Measurements from ENCODE around the gene FHL3.

The FHL3 gene, protein sequence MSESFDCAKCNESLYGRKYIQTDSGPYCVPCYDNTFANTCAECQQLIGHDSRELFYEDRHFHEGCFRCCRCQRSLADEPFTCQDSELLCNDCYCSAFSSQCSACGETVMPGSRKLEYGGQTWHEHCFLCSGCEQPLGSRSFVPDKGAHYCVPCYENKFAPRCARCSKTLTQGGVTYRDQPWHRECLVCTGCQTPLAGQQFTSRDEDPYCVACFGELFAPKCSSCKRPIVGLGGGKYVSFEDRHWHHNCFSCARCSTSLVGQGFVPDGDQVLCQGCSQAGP

DNA sequence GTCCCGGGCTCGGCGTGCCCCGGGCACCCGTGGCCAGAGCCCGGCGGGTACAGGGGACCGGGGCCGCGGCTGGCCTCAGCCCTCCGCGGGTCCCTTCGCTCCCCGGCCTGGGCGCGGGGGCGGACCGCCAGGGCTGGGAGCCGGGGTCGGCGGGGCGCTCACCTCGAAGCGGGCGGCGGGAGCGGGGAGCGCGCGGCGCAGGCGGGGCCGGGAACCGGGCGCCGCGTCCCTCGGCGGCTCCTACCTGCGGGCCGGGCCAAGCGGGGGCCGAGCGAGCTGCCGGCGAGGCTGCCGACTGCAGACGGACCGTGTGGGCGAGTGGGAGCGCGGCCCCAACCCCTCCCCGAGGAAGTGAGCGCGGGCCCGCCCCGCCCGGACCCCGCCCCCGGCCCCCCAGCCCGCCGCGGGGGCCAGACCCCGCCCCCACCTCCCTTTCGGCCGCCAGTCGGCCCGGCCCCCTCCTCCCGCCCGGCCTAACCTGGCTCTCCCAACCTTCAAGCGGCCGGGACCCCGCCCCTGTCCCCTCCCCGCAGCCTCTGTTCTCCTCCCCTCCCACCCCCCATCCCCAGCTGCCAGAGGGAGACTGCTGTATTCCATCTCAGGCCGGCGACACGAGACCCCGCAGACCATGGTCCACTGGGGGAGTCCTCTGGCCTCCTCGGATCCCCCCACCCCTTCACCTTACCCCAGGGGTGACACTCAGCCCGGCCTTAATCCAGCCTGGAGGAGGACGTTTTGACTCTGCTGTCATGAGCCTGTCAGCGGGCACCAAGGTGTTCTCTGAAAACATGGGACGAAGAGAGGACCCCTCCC, at the start of gene FHL3:
Gene FHL3, minus strand, starts transcription at position 320 of the 813 bp plus-strand sequence. CDS start 6,102 bp downstream, outside the sequence.
- DNase-seq, result peak; percentile 89

DNA sequence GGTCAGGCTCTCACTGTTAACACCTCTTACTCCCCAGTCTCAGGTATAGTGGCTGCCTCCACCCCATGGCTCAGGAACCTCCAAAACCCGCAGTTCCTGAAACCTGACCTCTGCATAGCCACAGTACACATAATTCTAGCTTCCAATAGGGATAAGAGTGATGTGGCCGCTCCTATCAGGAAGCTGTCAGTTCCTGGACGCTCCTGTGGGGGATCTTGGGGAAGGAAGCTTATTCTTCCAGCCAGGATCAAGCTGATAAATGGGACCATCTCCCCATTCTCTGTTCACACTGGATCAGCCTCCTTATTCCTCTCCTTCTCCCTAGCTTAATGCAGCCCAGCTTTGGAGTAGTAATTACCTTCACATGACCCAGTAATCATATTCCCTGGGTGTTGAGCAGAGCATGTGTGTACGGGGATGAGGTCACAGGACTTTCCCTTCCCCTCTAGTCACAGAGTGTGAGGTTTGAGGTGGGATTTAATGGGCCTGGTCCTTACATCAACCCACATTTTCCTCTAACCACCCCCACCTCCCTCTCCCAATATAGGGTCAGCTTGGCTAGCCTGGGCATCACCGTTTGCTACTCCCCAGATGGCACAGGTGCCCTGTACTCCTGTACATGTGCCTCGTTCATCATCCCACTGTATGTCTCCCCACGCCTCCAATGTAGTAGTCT, 48.2 kb upstream of the FHL3 start:
- no peak for DNase-seq

DNA sequence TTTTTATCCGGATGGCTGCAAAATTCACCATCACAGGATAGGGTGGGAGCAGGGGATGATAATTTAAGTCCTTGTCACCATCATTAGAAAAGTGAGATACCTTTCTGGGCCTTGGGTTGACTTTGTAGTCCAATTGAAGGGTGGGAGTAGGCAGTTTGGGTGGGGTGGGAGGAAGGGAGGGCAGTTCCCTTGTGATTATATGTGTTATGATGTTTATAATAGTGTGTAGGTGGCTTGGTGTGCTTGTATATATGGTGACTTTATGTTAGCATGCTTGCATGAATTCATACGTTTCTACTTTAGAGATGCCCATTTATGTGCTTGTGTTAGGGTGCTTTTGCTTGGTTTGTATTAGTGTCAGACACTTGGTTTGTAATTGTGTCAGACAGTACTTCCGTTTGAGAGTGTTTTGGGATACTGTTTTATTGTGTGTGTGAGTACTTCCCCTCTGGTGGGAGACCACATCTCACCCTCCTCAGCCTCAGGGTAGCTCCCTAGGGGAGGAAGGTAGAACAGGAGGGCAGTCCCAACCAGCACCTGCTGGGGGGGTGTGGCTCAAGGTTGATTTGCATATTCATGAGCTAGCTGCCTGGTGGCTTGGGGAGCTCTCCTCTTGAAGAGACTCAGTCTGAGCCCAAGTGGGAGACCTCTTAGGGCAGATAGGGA, 47.6 kb upstream of the FHL3 start:
- DNase-seq, result no peak

DNA sequence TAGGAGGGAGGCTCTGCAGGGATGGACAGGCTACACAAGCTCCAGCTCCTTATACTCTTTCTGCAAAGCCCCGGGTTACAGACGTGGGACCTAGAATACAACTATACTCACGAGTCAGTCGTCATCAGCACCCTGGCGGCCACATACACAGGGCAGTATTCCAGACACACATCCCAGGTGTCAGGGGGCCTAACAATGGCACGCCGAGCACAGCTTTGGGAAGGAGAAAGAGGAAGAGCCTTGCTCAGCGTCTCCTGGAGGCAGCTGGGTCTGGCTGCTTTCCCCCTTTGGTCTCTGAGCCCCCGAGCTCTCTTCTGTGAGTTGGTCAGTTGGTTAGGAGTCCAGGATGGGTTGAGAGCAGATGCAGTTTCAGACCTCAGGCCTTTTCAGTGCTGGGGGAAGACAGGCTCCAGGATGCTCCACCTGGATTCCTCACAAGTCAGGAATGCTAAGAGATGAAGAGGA, 45.8 kb upstream of the FHL3 start:
- DNase-seq, result no peak

DNA sequence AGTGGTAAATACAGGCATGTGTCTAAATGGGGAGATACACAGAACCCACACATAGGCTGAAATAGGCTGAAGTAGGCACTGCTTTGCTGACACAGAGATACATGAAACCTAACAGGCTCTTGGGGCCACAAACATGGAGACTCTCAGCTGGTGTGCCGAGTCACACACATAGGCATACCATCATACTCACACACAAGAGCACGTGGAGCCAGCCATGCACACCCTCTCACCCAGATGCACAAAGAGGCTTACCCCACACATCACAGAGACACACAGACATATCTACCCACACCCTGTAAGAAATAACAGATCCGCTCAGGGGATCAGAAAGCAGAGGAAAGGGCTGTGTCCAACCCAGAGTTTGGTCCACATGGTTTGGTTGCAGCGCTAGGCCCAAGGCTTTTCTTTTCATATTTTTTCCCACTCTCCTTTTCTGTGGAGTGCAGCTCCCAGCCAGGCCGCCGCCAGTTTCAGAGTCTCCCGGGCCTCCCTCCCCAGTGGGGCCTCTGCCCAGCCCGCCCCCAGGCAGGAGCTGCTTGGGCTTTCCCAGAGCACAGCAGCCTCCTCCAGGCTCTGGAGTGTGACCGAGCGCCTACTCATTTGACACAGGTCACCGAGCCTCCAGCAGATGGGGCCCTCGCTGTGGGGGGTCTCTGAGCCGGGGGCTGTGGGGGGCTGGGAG, 45.2 kb upstream of the FHL3 start:
- no peak for DNase-seq

DNA sequence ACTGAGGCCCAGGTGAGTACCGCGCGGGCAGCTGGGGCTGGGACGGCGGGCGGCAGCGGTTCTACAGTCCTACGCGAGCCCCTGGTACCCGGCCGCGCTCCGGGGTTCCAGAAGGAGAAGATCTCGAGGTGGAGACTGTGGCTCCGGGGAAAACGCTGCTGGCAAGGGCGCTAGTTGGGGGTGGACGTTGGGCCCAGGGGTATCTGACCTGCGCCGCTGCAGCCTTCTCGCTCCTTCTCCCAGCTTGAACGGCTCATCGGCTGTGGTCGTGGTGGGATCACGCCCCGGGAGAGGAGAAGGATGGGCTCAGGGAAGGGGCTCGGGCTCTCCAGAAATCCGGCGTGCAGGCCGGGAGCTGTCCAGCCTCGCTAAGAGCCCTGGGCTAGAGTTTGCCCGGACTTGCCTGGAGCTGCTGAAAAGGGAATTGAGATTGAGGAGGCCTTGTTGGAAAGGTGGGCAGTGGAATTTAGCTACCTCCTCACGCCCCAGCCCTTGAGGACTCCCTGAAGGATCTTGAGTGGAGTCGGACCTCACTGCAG, 42.4 kb upstream of the FHL3 start:
- peak; percentile 27 for DNase-seq

DNA sequence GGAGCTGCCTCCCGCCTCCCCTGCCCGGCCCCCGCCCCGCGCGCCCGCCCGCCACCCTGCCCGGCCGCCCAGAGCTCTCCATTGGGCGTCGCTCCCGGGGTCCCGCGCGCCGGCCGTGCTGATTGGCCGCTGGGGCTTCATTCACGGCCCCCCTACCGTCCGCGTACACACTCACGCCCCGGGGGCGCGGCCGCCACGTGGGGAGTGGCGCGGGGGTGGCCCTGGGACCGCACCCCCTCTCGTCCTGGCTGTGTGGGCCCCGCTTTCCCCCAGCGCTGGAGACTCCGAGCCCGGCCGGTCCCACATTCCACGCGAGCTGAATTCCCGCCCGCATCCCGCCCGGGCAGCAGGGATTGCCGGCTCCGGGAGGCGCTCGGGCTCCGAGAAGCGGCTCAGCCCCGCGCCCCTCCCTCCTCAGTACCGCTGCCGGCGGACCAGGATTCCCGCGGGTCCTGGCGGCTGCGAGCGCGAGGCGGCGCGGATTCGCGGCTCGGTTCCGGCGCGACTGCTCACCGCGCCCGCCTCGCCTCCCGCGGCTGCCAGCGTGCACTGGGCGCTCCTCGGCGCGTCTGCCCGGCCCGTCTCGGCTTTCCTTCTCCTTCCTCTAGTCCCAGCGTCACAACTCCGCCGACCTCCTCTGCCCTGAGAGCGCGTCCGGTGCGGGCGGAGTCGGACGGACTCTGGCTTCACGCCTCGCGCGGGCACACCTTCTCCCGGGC, 41.7 kb upstream of the FHL3 start:
- DNase-seq, result peak; percentile 92

DNA sequence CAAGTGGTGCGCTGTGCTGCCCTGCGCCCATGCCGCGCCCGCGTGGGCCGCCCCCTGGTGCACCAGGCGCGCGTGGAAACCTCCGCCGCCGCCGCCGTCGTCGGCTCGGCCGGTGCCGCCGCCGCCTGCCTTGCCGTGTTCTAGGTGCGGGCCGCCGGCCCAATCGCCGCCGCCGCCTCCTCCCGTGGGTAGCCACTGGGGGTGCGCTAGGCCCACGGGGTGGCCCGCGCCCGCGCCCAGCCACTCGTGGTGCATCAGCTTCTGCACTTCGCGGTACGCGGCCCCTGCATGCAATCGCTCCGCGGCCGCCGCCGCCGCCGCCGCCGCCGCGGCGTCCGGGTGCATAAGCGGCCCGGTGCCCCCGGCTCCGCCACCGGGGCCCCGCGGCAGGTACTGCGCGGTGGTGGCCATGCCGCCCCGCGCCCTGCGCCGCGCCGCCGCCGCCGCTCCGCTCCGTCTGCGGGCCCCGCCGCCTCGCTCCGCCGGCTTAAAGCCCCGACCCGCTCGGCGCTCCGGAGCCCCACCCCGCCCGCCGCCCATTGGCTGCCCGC, 41.1 kb upstream of the FHL3 start, which contains the start of gene POU3F1:
Gene POU3F1, minus strand, starts transcription at position 461 of the 551 bp plus-strand sequence. Its CDS starts 50 bp downstream, at position 411.
- DNase-seq, result no peak

DNA sequence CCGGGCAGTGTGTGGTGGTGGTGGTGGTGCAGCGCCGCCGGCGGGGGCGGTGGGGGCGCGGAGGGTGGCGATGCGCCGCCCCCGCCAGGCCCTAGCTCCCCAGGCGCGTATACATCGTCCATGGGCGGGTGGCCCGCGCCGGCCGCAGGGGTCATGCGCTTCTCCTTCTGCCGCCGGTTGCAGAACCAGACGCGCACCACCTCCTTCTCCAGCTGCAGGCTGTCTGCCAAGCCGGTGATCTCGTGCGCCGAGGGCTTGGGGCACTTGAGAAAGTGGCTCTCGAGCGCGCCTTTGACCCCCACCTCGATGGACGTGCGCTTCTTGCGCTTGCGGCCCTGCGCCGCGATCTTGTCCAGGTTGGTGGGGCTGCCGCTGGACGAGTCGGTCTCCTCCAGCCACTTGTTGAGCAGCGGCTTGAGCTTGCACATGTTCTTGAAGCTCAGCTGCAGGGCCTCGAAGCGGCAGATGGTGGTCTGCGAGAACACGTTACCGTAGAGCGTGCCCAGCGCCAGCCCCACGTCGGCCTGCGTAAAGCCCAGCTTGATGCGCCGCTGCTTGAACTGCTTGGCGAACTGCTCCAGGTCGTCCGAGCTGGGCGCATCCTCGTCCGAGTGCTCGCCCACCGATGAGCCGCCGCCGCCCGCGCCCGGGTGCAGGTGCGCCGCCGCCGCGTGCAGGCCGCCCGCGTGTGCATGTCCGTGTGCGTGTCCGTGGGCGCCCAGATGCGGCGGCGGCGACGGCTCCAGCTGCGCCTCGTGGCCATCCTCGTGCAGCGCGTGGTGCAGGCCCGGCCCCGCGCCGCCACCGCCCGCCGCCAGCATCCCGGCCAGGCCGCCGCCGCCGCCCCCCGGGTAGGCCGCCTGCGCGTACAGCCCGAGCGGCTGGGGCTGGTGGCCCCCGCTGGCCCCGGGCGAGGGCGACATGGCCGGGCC, 40.4 kb upstream of the FHL3 start:
- DNase-seq, result no peak

DNA sequence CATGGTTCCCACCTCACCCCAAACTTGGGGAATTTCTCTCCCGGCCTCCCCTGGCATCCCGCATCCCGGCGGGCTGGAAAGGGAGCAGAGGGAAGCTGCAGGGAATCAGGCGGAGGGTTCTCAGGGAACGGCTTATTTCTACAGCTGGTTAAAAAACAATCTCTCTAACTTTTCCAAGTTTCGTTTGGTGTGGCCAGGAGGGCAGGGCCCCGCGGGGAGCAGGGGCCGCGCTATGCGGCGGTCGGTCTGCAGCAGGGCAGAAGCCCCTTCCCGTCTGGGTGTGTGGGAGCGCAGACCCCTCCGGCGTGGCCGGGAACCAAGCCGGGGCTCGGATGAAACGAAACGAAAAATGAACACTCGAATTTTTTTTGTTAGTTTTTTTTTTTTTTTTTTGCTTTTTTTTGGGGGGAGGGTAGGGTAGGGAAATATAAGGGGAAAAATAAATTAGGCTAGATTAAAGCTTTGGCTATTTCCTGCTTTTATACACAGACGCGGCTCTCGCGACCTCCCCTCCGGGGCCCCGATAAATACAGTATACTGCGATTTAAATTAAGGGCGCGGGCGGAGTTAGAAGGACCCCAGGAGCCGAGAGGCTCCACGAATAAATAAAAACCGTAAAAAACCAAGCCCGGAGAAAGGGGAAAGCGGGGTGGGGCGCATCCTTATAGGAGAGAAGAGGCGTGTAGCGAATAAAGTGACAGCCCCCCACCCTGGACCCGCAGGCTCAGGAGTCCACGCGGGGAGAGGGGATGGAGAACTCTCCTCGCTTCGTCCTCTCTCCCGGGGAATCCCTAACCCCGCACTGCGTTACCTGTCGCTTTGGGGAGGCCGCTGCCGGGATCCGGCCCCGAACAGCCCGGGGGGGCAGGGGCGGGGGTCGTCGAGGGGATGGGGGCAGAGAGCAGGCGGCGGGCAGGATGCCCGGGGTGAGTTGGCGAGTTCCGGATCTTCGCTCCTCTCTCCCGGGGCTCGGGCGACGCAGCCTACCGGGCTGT, 39.2 kb upstream of the FHL3 start:
- DNase-seq, result no peak

DNA sequence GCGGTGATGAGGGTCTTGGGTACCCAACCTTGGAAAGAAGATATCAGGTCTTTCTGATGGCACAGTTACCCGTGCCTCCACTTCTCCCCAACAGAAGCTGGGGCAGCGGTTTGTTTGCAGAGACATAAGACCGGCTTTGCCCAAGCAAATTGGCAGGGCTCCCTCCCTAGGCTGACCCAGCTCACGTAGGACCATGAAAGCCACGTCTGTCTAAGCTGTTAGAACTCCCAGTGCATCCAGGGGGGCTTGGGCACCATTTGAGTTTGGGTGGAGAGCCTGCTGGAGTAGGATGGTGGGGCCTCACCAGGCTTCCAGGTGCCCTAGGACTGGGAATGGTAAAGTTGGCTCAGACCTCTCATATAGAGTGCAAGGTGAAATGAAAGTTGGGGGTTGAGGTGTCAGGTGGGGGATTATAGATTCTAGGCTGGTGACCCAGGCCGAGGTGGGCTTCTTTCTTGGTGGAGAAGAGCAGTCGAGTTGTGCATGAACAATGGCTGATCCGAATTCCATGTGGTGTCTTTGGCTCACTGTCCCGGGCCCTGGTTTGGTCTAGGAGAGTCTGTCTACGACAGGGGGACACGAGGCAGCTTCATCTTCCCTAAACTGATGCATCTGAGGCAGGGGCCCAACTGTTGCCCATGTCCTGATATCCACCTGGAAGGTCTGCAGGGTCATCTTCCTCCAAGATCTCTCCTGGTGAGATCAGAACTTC, 37.9 kb upstream of the FHL3 start:
- DNase-seq, result no peak

DNA sequence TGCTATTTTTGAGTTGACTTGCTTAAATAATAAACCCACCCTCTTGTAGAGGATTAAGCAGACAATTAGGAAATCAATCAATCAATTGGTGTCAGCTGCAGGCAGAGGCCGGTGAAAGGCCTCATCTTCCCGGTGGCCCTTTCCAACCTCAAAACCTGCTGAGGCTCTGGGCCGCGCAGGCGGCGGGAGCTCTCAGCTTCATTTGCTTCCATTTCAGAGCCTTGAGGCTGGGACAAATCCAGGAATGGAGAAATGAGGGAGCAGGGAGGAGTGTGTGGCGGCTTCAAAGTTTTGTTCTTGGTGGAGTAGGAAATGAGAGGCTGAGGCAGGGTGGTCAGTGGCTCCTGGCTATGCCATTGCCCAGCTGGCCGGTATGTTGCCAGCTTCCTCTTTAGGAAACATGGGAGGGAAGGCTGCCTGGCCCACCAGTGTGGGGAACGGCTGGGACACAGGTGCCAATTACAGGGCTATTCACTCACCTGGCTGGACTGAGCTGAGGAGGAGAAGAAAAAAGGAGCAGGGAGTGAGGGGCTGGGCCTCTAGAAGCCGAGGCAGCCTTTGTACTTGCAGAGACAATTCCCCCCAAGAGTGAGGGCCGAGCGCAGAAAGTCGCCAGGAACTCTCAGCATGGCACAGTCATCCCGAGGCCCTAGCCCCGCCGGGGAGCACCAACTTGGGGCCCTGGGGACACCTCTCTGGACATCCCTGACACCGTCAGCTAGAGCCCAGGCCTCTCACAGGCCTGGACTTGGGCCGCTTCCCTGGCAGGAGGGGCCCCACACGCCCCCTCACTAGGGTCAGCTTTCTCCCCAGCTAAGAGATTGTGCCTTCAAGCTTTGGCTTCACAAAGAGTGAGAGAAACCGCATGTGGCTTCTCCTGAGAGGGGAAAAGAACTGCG, 36.9 kb upstream of the FHL3 start:
- DNase-seq, result no peak

DNA sequence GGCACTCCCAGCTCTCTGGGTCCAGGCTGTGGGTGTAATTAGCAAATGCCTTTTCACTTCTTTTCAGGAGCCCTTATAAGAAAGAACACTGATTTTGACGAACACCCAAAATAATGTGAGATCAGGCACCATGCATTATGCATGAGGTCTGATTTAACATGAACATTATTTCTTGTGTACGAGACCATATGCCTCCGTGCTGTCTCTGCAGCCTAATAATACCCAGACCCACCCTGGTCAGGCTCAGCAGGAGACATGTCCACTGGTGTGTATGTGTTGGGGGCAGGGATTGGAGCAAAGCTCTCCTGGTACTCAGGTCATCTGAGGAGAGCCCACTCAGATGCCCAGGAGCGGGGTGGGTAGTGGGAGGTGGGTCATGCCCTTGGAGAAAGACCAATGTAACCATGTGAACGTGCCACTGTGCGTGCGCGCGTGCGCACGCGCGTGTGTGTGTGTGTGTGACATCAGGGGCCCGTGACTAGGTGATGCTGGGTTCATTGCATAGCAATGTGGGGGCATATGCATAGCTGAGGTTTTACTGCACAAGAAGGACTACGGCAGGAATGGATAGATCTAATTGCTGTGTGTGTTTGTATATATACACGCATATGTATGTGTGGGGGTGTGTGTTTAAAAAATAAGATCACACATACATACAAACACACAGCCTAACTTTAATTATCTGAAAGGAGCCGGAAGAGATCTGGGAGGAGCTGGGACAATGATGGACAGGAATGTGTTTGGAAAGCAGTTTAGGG, 34.2 kb upstream of the FHL3 start:
- DNase-seq, result no peak

DNA sequence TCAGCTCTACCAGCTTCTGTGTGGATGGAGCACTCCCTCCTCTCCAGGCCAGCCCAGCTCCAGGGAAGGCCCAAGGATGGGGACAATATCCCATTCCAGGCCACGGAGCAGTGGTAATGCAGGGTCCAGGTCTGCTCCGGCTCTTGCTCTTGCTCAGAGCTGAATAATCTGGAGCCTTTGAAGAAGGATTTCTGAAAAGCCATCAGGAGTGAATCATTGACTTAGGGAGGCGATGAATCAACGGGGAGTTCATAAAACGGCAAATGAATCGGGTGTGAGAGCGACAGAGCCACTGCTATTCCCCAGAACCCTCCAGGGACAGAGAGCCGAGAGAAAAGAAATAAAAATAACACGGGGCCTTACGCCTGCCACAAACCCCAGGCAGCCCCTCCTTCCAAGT, 33.5 kb upstream of the FHL3 start:
- DNase-seq, result no peak

DNA sequence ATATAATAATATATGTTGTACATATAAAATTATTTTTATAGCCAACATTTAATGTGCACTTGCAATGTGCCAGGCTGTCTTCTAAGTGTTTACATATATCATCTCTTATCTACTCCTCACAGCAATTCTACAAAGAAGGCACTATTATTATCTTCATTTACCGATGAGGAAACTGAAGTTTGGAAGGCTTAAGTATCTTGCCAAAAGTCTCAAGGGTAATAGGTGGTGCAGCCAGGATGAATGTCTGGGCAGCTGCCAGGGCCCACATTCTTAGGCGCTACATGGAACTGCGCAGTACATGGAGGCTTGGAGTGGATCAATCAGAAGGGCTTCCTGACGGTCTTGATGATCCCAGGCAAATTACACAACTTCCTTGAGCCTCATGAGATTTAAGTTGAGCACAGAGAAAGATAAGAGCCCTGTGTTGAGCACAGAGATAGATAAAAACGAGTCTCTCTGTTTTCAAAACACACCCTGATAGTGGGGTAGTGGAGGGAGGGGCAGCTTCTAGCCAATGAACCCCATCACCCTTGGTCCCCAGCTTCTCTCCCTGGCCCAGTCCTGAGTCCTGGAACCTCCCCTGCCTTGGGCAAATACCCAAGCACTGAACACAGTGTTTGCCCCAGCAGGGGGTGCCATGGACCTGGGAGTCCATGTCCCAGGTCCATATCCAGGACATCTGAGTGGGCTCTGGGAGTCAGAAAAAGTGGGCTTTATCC, 32.1 kb upstream of the FHL3 start:
- DNase-seq, result no peak
